Tibial nerve (tissue), 4 donors: ENCODE results near the gene MED13L.
"Not testable (repeated sequence)": the region's sequence is repeated elsewhere in the genome, so short reads cannot be mapped to it uniquely, and the experiment has no call there.

ENCODE experiments used
- EP300 ChIP-seq, 2 donors: sonication (generic); formaldehyde crosslinking; IDR thresholded peaks; one replicate each; pipeline ENCODE4 v1.6.1; 2017; ENCODE audit warnings: antibody characterized with exemption in 2 of 2, mild to moderate bottlenecking in 1 of 2
- POLR2A ChIP-seq, 2 donors: fragments of 450-650 bp; IDR thresholded peaks; one replicate each; pipeline ENCODE4 v1.6.1; 2017; ENCODE audit warnings: antibody characterized with exemption in 2 of 2, mild to moderate bottlenecking in 2 of 2, moderate library complexity in 2 of 2
- TF ChIP-seq, protein P1 (sequence below), 5 experiments: fragments of 200-600 bp in 3 of 5; fragments of 450-650 bp in 2 of 5; sonication (generic) in 3 of 5; IDR thresholded peaks; one replicate each; pipeline ENCODE4 v1.5.1; 2016 to 2019; ENCODE audit warnings: antibody characterized with exemption in 5 of 5, mild to moderate bottlenecking in 3 of 5, moderate library complexity in 2 of 5

GRCh38 chr12:116031624-116032023 is 245.9 kb downstream of the MED13L start:
- TF ChIP-seq POLR2A, EP300 (IDR thresholded peaks at IDR 0.05): not testable (repeated sequence)
- TF ChIP-seq, protein P1, sequence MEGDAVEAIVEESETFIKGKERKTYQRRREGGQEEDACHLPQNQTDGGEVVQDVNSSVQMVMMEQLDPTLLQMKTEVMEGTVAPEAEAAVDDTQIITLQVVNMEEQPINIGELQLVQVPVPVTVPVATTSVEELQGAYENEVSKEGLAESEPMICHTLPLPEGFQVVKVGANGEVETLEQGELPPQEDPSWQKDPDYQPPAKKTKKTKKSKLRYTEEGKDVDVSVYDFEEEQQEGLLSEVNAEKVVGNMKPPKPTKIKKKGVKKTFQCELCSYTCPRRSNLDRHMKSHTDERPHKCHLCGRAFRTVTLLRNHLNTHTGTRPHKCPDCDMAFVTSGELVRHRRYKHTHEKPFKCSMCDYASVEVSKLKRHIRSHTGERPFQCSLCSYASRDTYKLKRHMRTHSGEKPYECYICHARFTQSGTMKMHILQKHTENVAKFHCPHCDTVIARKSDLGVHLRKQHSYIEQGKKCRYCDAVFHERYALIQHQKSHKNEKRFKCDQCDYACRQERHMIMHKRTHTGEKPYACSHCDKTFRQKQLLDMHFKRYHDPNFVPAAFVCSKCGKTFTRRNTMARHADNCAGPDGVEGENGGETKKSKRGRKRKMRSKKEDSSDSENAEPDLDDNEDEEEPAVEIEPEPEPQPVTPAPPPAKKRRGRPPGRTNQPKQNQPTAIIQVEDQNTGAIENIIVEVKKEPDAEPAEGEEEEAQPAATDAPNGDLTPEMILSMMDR (IDR thresholded peaks at IDR 0.05) = not testable (repeated sequence)
